T-helper 2 cell treated with Interferon-gamma antibody and Interleukin-4, amounts not matched to agents 100 ng/mL and 5 ng/mL, for 36 hours (primary cell): ENCODE measurements around the gene CDK6. TPM values are rescaled to one million over a fixed set of nuclear protein-coding genes. Genes with fewer than 3 reads are reported as not detected.

Source experiments
- intact Hi-C: fragments of 100-400 bp; cut with micrococcal nuclease; formaldehyde crosslinking; loops from one replicate; pipeline ENCODE4 v1.15.1; 2023
- total RNA-seq: library from RNA; stranded (reverse); gene quantifications from 2 replicates; pipeline ENCODE4 v1.2.3, GENCODE V29; 2022

Gene CDK6
- total RNA-seq, 1 donor from 2014 or later, result 136 TPM

DNA sequence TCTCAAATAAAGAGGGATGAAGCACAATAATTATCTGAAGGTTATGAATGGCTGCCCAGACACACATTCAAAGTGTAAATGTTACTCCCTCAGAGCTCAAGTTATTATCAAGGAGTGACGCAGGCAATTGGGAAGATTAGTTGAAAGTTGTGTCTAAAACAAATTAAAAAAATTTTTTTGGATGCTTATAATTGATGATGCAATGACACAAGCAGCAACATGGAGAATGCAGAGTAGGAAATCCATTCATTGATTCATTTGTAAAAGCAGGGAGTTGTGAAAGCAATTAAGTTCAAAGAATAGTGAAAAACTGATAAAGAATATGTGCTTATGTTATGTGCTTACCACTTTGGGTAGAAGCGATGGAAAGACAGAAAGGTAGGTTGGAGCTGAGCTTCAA is 120.4 kb downstream of the CDK6 start:
- intact Hi-C loops, result no loop called here

DNA sequence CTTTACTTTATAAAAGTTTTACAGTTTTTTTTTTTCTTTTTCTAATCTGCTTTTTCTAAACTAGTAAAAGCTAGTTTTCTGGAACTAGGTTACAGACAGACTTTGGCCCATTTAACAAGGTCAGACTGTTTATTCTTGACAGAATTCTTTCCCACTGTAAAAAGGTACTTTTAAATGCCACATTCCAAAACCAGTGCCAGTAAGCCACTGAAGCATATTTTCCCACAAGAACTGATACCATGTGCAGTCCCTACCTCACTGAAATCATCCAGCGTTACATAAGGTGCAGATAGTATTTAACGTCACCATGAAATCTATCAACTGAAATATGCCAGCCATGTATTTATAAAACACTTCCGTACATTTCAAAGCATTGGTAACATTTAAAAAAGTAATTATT is 121.6 kb downstream of the CDK6 start:
- intact Hi-C loops, result no loop called here

DNA sequence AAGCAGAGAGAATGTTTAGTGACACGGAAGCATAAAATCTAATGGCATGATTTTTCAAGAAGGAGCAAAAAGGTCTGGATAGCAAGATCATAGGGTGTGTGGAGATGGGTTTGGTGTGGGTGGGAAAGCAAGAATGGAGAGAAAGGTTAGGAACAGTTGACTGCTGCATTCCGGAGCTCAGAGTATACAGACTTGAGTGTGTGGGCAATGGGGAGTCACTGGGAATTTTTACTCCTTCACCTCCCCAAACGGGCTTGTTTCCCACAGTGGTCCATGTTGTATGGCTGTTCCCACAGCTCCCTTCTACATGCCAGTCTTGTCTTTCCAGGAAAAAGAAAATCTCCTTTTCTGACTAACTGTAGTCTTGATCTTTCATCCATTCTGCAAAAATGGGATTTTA is 122.1 kb downstream of the CDK6 start:
- intact Hi-C loops, result no loop called here

DNA sequence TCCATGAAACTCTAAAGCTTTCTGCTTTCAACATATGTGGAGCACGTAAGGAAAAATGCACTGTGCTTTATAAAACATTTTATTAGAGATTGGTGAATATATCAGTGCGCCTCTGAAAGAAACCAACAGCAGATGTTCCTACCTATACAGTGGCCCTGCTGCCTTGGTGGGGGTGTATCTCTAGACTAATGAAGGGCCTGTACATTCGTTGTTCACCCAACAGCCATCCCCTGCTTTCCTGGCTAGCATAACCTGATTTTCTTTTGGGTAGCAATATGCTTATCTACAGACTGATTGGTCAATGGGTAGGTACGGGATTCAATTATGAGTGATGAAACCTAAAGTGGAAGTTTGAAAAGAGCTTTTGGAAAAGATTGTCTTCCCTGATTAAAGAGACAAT is 126.5 kb downstream of the CDK6 start:
- intact Hi-C loops, result no loop called here

DNA sequence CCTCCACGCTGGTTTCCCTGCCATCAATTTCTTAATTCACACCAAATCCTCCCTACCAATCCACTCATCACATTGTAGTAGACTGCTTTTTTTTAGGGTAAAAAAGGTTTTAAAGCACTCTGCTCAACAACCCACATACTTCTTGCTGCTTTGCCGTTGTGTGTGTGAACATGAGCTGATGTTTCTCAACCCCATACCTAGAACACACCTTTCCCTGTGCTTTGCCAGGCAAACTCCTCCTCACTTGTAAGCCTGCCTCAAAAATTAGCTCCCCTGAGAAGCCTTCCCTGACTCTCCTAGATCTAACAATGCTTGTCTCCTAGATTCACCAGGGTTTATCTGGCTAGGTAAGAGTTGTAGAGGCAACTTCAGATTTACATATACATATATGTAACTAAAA is 127.2 kb downstream of the CDK6 start:
- intact Hi-C loops, result no loop called here

DNA sequence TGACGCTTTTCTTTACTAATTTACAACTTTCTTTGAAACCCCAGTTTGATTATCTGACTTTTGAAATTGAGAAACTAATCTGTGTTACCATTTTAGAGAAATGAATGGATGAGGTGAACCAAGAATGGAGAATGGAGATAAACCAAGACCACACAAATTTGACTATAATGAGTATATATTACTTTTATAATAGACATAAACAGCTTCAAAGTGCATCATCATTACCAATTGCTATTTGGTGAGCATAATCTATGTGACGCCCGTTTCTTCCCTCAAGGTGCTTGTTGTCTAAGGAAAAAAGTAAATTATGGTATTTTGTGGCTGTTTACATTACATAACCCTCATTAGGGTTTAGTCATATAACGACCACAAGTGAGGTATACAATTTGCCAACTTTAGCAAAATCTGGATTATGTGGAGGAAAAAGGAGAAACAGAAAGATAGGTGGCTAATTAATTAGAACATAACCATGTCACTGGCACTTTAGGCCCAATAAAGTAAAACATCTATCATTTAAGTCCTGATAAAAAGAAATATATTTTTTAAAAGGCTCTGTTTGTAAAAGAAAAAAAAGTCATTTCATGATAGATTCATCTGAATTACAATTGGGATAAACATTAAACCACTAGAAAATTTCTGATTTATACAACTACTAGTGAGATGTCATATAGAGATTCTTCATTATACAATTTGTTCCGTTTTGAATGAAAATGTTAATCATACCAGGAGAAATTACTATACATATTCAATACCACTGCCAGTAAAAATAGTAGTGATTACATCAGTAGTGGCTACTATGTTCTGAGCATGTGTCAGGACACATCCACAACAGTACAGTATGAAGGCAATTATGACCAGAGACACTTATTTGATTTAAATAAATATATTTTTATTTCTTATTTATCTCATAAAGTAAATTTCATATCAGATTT is 128.0 kb downstream of the CDK6 start:
- intact Hi-C loops, result no loop called here

DNA sequence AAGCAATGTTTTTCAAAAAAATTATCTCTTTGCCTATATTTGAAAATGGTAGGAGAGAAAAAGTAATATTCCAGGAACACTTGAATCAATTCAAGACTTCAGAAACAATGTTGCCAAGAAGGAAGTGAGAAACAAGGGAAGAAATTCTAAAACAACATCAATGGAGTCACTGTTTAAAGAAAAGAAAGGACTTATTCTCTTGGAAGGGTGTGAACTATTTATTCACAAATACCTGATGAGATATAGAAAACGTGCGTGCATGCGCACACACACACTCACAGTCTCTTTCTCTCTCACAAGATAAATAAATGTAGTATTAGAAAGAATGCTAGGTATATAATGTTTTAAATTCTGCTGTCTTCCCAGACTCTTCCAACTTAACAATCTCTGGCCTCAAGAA is 128.9 kb downstream of the CDK6 start:
- intact Hi-C loops, result no loop called here

DNA sequence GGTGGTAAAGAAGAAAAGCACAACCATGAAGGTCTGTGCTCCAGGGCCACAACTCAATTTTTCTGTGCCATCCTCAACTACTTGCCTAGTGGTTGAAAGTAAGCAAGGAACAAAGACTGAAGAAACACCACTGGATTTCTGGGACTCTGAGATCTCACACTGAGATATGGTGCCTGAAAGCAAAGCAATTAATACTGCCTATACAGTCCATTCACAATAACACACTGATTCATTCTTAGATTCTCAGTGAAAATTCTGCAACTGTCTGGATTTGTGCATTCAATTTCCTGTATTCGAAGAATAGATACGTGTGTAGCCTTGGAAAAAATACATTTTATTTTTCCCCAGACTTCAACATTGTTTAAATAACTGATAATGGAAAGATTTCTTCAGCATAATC is 129.8 kb downstream of the CDK6 start:
- intact Hi-C loops, result no loop called here

DNA sequence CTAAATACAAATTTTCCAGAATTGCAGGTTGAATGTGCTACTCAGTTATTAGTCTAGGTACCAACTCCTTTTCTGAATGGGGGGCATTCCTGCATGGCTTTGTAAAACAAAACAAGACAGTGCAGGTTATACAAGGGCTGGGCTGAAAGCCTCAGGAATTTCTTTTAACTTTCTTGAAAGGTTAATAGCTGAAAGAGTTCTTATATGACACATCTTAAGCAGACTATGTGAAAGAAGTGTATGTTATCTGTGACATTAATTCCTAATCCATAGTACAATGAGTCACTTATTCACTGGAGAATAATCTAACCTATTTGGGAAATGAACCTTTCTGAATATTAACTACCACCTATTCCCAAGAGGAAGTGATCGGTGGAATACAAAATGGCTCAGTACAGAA is 130.5 kb downstream of the CDK6 start:
- intact Hi-C loops, result no loop called here

DNA sequence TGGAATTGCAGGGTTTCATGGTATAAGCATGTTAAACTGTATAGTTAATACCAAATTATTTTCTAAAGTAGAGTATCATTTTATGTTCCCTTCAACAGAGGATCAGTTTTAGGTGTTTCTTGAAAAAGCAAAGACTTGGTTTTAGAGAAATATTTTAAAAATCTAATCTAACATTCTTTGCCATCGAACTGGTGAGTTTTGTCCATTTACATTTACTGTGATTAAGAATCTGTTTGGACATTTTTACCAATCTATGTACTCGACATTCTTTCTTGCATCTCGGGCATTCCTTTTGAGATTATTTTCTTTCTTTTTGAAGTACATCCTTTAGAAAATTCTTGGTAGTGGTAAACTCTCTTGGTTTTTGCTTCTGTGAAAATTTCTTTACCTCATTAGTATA is 131.5 kb downstream of the CDK6 start:
- intact Hi-C loops, result no loop called here

DNA sequence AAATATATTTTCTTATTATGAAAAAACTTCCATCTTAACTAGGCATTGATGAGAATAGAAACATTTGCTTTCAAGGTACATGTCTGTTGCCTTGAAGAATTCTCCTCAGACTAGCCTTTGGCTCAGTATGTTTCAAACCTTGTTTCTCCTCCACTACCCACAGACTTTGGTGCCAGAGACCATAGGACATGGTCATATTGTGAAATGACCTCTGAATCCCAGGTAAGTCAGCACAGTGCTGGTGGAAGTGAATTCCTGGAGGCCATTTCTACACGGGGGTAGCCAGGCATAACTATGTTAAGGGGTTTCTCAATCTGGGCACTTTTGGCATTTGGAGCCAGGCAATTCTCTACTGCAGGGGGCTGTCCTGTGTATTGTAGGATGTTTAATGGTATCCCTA is 133.8 kb downstream of the CDK6 start:
- intact Hi-C loops, result no loop called here

DNA sequence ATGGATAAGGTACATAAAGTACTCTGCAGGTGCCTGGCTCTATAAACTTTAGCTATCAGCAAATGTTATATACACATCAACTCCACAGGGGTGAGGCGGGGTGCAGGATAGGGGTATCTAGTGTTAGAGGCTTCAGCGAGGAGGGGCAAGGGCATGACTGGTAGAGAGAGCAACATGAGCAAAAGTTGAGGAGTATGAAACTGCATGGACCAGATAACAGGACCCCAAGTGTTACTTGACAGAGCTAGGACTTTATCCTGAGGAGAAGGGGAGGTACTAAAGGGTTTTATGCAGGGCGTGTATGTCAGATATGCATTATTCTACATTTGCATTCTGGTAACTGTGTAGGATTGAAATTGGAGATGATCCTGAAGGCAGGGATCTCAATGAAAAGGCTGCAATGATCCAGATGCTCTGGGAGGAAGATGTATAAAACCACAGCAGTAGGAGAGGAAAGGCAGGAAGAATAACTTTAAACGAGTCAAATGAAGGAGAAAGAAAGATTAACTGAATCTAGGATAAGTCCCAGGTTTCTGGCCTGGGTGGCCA is 136.3 kb downstream of the CDK6 start:
- intact Hi-C loops, result no loop called here

DNA sequence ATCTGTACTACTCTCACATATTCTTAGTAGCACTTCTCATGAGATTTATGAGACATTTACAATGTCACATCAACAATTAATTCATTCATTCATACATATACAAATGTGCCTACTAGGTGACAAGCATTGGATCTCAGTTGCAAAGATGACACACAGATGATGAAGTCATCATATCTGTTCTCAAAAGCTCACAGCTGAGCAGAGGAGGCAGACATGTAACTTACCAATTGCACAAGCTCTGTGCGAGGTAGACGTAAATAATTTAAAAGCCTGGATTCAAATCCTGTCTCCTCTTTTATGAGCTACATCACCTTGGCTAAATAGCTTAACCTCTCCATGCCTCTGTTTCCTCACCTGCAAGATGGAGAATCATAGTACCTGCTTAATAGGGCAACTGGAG is 136.8 kb downstream of the CDK6 start:
- intact Hi-C loops, result no loop called here

DNA sequence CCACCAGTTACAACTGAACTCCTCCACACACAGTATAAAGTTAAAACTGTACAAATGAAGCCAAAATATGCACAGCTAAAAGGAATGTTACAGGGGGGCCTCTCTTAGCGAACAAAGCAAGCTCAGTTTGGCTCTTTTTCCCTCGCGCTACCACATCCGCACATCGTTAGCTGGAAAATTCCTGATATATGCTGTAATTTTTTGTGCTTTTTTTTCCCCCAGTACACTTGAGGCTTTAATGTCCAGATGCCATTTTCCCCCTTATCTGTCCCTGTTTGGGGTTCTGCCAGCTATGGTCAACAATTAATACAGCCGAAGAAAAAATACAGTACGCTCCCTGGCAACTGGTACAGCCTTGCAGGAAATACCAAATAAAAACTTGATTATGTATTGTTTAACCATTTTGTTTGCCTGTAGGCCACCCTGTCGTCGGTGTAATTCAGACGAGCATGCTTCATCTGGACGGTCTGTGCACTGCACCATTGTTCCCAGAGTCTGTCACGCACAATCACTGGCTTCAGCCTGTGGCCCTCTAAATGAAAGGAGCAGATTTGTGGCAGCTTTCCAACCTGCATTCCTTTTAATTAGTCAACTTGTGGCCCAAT is 138.0 kb downstream of the CDK6 start:
- intact Hi-C loops, result no loop called here

DNA sequence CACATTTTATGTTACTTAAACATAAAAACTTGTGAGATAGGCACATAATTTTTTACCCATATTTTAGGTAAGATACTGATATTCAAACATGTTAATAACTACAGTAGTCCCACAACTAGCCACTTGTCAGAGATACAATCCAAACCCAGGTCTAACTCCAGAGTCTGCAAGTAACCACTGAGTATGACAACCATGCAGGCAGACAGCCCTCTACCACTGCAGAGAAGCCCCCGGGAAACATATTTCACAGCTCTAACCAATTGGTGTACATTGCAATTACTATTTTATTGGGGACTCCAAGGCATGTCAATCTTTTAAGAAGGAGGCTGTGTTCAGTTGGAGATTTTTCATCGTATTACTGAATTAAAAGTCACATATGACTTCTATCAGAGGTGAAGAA is 139.0 kb downstream of the CDK6 start:
- intact Hi-C loops, result no loop called here

DNA sequence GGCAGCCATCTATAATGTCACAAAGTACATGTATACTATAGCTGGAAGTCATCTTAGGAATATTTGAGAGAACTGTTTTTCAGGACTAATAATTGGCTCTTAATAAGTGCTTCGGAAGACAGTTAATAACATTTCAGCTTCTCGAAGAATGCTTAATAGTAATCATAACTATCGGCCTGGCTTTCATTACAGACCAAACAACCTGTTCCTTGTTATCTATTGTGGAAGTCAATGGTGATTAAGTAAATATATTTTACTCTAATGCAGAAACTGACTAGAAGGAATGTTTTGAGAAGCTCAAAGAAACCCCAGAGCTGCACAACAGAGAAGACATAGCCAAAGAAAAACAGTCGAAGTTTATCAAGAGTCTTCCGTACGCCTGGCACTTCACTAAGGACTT is 139.4 kb downstream of the CDK6 start:
- intact Hi-C loops, result no loop called here

DNA sequence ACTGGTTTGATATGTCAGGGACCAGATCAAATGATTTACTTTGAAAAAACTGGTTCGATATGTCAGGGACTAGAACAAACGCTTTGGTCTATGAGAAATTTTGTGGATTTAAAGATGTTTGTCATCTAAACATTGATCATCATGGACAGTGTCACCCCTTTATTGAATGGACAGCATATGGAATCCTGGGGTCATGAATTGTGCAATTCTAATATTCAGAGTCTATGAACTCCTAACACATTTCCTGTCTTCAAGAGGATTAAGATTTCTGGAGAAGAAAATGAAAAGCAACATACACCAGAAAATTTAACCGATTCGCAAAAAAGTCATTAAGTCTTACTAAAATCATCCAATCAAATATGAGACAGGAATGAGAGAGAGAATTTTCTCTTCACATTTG is 139.8 kb downstream of the CDK6 start:
- intact Hi-C loops, result no loop called here

DNA sequence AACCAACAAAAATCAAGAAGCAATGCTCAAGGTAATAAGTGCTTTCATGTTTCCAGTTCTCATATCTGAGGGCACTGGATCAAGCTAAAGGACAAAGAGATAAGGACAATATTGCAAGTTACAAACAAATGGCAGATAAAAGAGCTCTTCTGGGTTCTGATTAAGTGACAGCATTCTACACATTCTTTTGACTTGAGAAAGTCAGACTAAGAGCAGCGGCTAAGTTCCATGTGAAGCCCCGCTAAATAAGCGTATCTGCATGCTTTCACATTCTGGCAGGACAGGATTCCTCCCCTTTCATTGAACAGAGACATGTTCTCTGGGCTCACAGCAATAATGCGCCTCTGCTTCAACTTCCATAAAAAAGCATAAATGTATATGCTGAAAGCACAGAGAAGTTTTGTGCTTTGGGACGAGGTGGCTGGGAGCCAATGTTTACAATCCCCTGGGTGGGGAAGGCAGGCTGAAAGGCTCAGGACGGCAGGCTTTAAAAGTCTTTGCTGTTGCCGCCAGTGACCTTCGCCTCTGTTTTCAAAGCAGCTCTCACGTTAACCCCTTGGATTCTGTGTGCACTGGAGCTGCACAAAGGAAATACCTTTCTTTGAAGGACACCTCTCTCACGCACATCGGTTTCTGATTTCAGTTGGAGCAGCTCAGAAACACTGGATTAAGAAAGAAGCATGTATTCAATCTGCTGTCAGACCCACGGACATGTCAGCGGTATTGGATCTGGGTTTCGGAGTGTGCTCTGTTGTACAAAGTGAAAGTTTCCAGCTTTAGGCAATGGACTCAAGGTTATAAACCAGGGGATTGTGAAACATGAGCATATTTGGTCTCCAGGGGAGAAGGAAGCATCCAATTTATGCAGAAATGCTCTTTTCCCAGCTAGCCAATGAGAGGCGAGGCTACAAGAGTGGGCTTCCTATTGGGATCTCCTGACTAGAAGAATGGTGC is 140.8 kb downstream of the CDK6 start:
- intact Hi-C loops, result no loop called here

DNA sequence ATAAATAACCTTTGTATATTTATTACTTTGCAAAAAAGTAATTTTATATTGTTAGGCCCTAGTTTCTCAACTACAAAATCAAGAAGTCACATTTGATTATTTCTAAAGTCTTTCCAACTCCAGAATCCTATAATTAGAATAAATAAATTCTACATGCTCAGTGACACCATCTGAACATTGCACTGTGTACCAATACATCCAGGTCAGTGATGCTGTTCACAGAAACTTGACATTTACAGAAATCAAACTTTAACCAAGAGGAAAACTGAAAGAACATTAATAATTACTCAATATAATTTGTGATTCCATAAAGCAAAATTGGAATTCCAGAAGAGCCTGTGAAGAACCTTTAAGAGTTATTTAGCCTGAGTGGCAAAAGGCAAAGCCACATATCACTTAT is 142.2 kb downstream of the CDK6 start:
- intact Hi-C loops, result loop anchor here (5.0 kb wide), 1 partner anchor 423 kb away; the partner anchor contains the start of gene SAMD9

DNA sequence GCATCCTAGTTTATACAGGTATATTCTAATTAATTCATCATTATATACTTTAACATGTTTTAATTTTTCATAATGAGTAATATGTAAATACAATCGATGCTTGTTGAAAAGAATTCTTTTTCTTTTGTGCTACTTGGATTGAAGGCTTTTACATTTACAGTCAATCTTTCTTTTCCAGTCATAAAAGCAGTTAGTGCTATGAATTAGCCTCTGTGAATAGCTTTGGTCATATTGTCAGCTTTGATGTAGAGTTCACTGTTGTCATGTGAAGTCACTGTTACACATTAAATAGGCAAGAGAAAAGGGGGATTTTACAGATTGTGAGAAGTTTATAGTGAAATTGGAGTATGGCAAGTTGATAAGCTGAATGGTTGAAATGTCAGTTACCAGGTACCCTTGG is 142.9 kb downstream of the CDK6 start:
- intact Hi-C loops, result loop anchor here (5.0 kb wide), 1 partner anchor 424 kb away; the partner anchor contains the start of gene SAMD9

DNA sequence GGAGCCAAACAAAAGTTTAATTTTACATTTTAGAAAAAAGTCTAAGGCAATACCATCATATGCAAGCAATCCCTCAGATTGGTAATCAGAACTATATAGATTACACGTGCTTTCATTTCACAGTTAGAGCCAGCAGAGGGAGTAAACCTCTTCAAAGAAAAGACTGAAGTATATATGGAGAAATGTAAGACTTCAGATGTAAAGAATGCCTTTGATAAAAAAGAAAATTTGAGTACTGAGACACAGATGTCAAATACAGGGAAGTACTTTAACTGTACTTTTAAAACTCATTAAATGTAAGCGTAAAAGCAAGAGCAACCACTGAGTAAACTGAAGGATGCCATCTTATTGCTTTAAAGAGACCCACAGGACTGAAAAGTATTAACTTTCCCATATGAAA is 144.8 kb downstream of the CDK6 start:
- intact Hi-C loops, result loop anchor here (1.0 to 5.0 kb wide), 5 partner anchors 27 to 426 kb away; partner anchors contain the start of gene SAMD9
